Measurements from ENCODE around the gene GPR137.
"Not testable (repeated sequence)": the region's sequence is repeated elsewhere in the genome, so short reads cannot be mapped to it uniquely, and the experiment has no call there.

Gene GPR137

DNA sequence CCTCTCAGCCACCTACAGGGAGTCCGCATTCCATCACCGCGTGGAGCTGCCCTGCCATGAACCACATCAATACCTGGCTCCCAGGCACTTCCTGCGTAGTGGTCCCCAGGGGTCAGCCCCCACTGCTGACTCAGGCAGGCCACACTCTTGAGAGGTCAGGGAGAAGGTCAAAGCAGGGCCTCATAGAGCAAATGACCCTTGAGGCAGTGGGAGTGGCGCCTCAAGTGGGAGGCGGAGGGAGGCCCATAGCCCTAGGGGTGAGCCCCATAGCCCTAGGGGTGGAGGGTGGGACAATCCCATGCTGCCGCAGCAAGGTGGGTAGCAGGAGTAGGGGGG, 37.2 kb downstream of the GPR137 start:
- no peak for FAIRE-seq

DNA sequence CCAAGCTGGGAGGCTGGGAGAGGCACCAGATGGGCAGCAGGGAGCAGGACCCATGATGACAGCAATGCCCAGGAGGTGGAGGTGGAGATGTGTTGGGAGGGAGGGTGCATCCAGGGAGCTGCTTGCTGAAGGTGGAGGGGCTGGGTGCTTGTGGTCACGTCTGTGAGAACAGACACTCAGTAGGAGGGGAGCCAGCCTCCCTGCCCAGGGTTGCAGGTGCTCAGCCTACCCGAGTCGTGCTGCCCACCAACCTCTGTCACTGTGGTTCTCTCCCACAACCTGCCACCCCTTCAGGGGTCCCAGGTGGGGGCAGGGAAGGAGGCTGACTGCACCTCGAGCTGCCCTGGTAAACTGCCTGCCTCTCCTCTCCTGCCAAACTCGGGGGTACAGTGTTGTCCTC, 37.7 kb downstream of the GPR137 start:
- no peak for FAIRE-seq

DNA sequence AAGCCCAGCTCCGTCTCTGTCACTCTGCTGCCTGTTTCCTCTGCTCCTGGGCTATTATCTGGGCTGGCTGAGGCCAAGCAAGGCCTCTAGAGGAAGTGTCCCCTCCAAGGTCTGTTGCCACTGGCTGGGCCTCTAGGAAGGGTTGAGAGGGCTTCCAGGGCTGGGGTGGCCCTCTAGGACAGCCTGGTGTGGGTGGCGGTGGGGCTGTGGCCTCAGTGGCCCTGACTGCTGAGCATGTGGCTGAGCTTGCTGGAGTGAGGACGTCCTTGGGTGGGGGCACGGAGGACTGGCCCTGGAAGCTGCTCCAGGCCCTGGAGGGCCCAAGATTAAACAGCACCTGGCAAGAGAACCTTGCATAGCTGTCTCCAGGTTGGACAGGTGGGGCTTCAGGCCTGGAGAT, 38.3 kb downstream of the GPR137 start:
- FAIRE-seq = not testable (repeated sequence)

DNA sequence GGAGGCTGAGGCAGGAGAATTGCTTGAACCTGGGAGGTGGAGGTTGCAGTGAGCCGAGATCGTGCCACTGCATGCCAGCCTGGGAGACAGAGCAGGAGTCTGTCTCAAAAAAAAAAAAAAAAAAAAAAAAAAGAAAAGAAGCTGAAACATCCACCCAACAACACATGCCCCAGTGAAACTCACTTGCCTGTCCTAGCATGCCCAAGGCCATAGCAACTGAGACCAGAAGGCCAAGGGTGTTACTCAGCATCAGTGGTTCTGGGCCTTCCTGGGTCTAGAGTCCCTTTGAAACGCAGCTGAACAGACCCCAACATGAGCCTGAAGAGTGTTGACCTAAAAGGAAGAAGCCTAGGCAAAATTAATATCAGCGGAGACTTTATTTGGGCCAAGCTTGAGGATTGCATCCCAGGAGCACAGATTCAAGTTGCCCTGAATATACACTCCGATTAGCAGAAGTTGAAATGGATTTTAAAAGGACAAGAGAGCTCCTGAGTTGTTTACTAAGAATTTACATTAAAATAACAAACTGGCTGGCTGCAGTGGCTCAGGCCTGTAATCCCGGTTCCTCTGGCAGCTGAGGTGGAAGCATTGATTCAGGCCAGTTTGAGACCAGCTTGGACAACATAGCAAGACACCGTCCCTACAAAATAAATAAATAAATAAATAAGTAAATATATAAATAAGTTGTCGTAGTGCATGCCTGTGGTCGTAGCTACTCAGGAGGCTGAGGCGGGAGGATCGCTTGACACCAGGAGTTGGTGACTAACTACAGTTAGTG, 39.2 kb downstream of the GPR137 start:
- FAIRE-seq = no peak

DNA sequence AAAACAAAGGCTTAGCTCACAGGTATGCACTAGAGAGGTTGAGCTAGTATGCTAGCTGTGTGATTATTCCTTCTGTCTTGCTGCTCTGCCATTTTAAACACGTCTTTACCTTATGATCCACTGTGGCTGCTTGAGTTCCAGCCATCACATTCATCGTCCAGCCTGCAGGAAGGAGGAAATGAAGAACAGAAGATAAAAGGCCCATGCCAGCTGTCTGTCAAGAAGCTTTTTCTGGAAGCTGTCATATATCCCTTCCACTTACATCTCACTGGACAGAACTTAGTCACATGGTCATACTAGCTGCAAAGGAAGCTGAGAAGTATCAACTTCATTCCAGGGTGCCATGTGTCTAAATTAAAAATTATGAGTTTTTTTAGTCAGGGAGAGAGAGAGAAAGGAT, 41.7 kb downstream of the GPR137 start:
- no peak for FAIRE-seq

DNA sequence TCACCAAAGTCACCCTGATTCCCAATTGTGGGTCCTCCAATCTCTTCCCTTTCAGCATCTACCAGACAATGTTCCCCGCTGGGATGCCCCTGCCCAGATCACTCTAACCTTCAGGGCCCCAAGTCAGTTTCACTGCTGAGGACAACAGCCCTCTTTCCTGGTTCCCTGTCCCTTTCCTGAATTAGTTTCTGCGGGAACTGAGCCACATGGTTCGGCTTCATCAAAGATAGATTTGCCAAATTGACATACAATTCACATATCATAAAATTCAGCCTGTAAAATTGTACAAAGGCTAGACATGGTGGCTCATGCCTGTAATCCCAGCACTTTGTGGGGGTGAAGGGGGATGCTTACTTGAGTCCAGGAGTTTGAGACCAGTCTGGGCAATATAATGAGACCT, 42.3 kb downstream of the GPR137 start:
- no peak for FAIRE-seq

DNA sequence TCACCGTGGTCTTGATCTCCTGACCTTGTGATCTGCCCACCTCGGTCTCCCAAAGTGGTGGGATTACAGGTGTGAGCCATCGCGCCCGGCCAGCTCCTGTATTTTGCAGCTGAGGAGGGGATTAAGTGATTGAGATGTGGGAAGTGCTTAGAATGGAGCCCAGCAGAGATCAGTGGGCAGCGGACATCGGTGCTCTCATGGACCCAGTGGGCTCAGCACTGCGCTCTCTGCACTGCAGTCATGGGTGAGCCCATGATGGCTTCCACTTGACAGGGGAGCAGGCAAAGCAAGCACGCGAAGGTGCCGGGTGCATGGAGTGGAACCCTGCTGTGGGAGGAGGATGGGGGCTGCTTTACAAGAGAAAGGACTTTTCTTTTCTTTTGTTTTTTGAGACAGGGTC, 45.2 kb downstream of the GPR137 start:
- no peak for FAIRE-seq

DNA sequence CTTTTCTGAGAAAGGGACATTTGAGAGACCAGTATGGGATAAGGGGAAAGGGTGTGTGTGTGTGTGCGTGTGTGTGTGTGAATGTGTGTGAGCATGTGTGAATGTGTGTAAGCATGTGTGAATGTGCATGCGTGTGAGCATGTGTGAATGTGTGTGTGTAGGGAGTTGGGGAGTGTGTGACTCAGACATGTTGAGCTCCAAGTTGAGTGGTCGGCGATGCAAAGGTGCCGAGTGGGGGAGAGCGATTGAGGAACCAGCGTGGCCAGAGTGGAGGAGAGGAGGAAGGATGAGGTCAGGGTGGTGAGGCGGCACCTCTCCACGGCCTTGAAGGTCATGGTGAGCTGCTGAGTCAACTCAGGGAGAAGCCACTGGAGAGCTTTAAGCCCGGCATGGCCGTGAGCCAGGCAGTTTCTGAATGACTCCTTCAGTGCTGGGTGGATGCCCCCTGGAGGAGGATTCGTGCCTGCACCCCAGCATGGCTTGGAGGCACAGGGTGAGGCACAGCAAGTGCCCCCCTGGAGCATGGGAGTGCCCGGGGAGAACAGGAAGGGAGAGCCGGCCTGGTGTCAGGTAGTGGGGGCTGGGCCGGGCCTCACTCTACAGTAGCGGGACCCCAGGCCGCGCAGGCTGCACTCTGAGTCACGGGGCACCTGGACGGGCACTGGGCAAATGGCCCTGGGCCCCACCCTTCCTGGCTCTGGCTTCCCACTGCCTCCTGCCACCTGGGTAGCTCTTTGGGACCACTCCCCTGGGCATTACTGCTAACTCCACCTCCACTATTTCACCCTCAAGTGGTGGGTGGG, 46.1 kb downstream of the GPR137 start:
- FAIRE-seq = no peak

DNA sequence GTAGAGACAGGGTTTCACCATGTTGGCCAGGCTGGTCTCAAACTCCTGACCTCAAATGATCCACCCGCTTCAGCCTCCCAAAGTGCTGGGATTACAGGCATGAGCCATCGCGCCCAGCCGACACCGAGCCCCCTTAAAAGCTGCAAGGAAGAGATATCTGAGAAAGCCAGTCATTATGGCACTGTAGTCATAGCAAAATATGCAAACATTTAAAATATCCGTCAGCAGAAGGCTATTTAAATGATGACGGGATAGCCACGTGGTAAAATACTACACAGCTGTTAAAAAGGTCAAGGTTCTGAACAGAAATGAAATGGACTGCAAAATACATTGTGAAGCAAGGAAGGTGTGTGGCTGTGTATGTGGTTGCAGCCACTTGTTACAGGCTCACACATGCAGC, 47.9 kb downstream of the GPR137 start:
- FAIRE-seq = no peak

DNA sequence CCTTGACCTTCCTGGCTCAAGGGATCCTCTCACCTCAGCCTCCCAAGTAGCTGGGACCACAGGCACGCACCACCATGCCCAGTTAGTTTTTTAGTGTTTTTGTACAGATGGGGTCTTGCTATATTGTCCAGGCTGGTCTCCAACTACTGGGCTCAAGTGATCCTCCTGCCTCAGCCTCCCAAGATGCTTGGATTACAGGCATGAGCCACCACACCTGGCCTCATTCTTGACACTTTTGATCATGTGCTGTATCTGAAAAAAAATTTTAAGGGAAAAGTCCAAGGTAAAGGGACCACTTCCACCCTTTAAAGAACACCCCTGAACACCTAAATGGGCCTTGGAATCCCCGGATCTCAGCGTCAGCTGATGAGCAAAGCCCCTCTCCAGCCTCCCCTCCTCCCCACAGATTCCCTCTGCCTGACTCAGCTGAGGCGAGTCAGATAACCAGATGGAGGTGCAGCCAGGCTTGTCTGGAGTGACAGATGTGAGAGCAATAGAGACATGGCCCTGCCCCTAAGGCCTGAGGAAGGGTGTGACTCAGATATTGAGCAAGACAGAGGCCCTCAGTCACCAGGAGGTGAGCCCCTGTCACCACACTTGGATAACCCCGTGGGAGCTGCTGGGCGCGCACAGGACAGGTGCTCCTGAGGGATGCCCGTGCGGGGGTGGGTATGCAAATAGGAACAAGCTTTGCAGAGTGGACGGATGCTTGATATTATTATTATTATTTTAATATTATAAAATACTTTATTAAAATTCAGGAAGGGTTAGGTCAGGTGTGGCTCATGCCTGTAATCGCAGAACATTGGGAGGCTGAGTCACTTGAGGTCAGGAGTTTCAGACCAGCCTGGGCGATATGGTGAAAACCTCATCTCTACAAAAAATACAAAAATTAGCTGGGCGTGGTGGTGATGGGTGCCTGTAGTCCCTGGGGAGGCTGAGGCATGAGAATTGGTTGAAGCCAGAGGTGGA, 49.4 kb downstream of the GPR137 start:
- FAIRE-seq = no peak

DNA sequence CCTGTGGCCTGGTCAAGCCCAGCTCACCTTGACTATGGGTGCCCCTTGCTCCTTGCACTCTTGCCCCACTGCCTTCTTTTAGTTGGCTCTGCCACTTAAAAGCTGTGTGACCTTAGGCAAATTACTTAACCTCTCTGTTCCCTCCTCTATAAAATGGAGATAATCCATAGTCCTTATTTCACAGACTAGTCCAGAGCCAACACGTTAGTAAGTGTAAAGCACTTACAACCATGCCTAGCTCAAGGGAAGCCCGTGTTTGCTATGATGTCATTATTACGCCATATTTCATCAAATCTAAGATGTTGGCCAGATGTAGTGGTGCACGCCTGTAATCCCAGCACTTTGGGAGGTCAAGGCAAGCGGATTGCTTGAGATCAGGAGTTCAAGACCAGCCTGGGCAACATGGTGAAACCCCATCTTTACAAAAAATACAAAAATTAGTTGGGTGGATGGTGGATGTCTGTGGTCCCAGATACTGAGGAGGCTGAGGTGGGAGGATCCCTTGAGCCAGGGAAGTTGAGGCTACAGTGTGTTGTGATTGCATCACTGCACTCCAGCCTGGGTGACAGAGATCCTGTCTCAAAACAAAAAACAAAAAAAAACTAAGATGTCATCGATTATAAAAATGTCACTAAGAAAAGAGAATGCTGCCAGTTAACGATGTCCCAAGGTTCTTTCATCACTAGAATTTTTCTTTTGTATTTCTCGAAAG, 52.0 kb downstream of the GPR137 start:
- FAIRE-seq = no peak

DNA sequence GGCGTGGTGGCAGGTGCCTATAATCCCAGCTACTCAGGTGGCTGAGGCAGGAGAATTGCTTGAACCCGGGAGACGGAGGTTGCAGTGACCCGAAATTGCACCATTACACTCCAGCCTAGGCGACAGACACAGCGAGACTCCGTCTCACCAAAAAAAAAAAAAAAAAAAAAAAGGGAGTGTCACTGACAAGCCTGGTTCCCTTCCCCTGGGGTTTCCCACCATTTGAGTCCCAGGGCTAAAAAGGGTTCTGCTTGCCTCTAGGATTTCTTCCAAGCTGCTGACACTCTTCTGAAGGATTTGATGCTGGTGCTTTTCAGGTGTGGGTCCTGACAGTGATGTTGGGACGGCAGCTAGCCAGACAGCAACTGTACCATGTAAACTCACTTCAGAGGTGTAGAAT, 53.1 kb downstream of the GPR137 start:
- no peak for FAIRE-seq

All from colon (tissue), 2 donors.